ENCODE results near the gene C9orf85. TPM values are rescaled to one million over a fixed set of nuclear protein-coding genes. Genes with fewer than 3 reads are reported as not detected.

The C9orf85 gene
- total and polyA plus RNA-seq, 2 of the 4 experiments (the other 2 are of a cell fraction), result 4.3 to 8.4 TPM

GRCh38 chr9:71980266-71981190 lies 69.1 kb downstream of the C9orf85 start:
- peaks cover 4% of the 10 kb centered on the region for H3K4me1 ChIP-seq (ENCODE audit: control insufficient read depth, insufficient read depth, low read length)
- POLR2A ChIA-PET (ENCODE audit: unreplicated experiment), result no interaction called here
- intact Hi-C loops (cut with micrococcal nuclease), result no loop called here

More at GRCh38 chr9:71980266-71981190, 69.1 kb downstream of the C9orf85 start:
- no peaks in the 10 kb centered on the region for H3K36me3 ChIP-seq (ENCODE audit: control insufficient read depth, insufficient read depth, low read length)
- BruUV-seq (replicated peaks), result no TSS peak
- no peak overlapping the region for H2BK5ac ChIP-seq (ENCODE audit: low read depth, low read length, poor library complexity, severe bottlenecking)
- no peak overlapping the region for H2AK9ac ChIP-seq (replicated peaks; ENCODE audit: low read depth, low read length, poor library complexity)
- no peak overlapping the region for H3K56ac ChIP-seq (ENCODE audit: extremely low read depth, insufficient read depth, low read length)
- H3K9me1 ChIP-seq (ENCODE audit: insufficient read depth, low read length), result peaks cover 3% of the 10 kb centered on the region; the same call in 1 of the 2 replicates
- no peak overlapping the region for H2AFZ ChIP-seq (replicated peaks; ENCODE audit: low read length, poor library complexity)
- no peak for DNase-seq
- no peaks in the 10 kb centered on the region for H3K79me1 ChIP-seq (ENCODE audit: low read depth in 1 of 2, low read length in 2 of 2)
- H3K4me3 ChIP-seq (ENCODE audit: insufficient read depth, low read depth, low read length), result no peak overlapping the region
- no peak overlapping the region for H2AK5ac ChIP-seq (ENCODE audit: low read depth, low read length)
- no peak overlapping the region for H3K23ac ChIP-seq (ENCODE audit: low read depth, low read length)
- CTCF ChIA-PET, result no interaction called here
- H3K27ac ChIP-seq (ENCODE audit: insufficient read depth, low read length), result no peak overlapping the region
- H4K91ac ChIP-seq (ENCODE audit: insufficient read depth, low read depth, low read length), result no peak overlapping the region
- H4K8ac ChIP-seq (ENCODE audit: low read depth in 2 of 2, low read length in 2 of 2), result no peak overlapping the region
- in situ Hi-C loops (cut with MboI; ENCODE audit: low sequenced_read_pairs) (no loop called here), dilution Hi-C loops (cut with HindIII; ENCODE audit: low sequenced_read_pairs, unreplicated experiment) (no loop called here)
- no peak overlapping the region for H3K4ac ChIP-seq (ENCODE audit: low read depth, low read length)
- no peaks in the 10 kb centered on the region for H4K20me1 ChIP-seq (ENCODE audit: insufficient read depth, low read length)
- H3K9ac ChIP-seq (ENCODE audit: low read depth, low read length), result no peak overlapping the region
- no peak overlapping the region for H3K18ac ChIP-seq (ENCODE audit: low read depth, low read length)
- no peak overlapping the region for H2BK20ac ChIP-seq (ENCODE audit: low read depth, low read length)
- TF ChIP-seq CHD1 (IDR thresholded peaks at IDR 0.05; ENCODE audit: low read depth, low read length) (no peak), SMC3 (IDR thresholded peaks at IDR 0.05; ENCODE audit: low read depth, low read length) (no peak), FOS (IDR thresholded peaks at IDR 0.05; ENCODE audit: low read depth, low read length) (no peak)
- no peak overlapping the region for H4K5ac ChIP-seq (ENCODE audit: low read depth, low read length)
- H2BK15ac ChIP-seq (ENCODE audit: low read depth, low read length), result no peak overlapping the region
- no CpG with 5 or more reads among the region's 5 CpGs for WGBS, 2 experiments (ENCODE audit: extremely low coverage in 2 of 2, insufficient read length in 1 of 2)
- H3K9me3 ChIP-seq (ENCODE audit: control insufficient read depth, insufficient read depth, low read length), result no peaks in the 10 kb centered on the region
- H2BK120ac ChIP-seq (ENCODE audit: low read depth, low read length), result no peak overlapping the region
- no peak overlapping the region for H3K14ac ChIP-seq (replicated peaks; ENCODE audit: low read depth, low read length)
- no peaks in the 10 kb centered on the region for H3K27me3 ChIP-seq (ENCODE audit: control insufficient read depth, insufficient read depth, low read length)
- ATAC-seq (ENCODE audit: low read depth), result no peak
- H3K4me2 ChIP-seq (ENCODE audit: low read depth, low read length), result no peak overlapping the region
